ENCODE measurements around the gene RINT1. TPM values are rescaled to one million over a fixed set of nuclear protein-coding genes. Genes with fewer than 3 reads are reported as not detected.

RINT1 gene
- total RNA-seq, 1 donor from 2014 or later = 16.2 TPM

DNA sequence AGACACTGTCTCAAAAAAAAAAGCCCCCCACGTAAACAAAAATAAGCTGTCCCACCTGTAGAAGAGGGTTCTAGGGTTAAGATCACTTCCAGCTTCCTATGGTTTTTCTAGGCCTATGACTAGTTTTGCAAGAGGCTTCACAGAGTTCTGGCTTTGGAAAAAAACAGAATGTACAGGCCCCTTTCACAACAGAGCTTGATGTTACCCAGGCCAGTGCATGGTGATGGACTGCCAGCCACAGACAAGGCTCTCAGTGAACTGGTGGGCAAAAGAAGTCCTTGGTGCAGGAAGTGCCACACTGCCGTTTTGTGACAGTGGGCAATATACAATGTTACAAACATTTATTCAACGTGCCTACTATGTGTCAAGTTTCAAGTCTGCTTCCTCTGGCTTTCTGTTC, 67.5 kb downstream of the RINT1 start:
- DNase-seq (ENCODE audit: low read depth) = no peak

DNA sequence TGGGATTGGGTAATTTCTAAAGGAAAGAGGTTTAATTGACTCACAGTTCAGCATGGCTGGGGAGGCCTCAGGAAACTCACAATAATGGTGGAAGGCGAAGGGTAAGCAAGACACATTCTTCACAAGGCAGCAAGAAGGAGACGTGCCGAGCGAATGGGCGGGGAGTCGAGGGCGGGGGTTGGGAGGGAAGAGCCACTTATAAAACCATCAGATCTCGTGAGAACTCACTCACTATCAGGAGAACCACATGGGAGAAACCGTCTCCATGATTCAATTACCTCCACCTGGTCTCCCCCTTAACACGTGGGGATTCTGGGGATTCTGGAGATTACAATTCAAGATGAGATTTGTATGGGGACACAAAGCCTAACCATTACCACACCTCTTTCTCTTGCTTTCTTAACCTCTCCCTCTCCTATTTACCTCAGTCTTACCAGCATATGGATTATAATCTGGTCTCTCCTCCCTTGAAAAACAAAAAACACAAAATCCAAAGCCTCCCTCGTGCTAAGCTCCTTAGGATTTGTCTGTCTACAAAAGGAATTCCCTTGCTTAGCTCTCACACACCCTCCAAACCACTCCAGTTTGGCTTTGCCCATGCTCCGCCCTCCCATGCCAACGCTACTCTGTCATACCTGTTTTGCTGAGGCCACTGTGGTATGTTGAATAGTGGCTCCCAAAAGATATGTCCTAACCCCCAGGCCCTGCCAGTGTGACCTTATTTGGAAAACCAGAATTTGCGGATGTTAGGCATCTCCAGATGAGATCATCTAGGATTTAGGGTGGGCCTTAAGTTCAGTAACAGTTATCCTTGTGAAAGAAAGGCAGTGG, 68.9 kb downstream of the RINT1 start:
- DNase-seq (ENCODE audit: low read depth) = no peak

DNA sequence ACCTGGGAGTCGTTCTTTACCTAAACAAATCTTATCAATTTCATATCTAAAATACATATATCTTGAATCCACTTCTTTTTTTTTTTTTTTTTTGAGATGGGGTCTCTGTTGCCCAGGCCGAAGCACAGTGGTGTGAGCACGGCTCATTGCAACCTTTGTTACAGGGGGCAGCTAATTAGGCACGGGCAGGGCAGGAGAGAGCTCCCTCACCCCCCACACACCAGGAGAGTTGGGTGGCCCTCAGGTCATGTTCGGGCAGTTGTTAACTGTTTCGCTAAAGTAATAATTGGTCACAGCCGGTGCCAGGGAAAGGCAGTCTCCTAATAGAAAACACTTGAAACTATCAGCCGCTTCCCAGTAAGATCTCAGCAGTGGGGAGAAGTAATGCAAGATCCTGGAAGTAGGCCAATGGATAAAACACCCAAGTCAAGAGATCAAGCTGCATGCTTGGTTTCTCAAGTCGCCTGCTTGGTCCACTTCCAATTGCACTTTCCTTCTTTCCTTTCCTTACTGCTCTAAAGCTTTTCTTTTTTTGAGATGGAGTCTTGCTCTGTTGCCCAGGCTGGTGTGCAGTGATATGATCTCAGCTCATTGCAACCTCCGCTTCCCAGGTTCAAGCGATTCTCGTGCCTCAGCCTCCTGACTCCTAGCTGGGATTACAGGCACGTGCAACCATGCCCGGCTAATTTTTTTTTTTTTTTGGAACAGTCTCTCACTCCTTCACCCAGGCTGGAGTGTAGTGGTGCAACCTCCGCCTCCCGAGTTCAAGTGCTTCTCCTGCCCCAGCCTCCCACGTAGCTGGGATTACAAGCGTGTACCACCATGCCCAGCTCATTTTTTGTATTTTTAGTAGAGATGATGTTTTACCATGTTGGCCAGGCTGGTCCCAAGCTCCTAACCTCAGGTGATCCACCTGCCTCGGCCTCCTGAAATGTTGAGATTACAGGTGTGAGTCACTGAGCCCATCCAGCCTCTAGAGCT, 70.6 kb downstream of the RINT1 start:
- no peak for DNase-seq (ENCODE audit: low read depth)

DNA sequence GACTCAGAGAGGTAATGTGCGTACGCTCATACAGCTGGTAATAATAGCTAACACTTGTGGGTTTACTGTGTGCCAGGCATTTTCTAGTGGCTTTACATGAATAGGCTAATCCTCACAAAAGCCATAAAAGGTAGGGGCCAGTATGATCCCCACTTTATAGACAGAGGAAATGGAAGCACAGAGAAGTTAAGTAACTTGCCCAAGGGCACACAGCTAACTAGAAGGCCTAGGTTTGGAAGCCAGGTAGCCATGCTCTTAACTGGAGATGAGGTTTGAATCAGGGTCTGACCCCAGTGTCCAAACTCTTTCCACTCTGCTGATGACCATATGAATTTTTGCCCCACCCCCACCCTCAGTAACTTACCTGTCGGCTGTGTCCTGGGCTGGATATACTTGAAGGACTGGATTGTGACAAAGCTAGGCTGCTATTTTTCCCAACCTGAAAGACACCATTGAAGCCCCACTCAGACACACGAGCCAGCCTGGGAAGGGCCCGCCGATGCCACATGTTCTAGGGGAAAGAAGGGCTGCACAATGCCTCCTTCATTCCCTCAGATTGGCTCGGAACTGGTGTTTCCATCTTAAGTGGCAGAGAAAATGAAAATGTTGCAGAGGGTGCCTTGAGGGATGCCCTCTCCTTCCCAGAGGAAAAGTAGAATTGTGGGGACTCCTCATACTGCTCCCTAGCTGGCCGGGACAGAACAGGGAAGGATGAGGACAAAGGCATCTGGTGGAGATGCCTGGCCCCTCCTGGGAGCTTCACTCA, 78.3 kb downstream of the RINT1 start:
- no peak for DNase-seq (ENCODE audit: low read depth)

DNA sequence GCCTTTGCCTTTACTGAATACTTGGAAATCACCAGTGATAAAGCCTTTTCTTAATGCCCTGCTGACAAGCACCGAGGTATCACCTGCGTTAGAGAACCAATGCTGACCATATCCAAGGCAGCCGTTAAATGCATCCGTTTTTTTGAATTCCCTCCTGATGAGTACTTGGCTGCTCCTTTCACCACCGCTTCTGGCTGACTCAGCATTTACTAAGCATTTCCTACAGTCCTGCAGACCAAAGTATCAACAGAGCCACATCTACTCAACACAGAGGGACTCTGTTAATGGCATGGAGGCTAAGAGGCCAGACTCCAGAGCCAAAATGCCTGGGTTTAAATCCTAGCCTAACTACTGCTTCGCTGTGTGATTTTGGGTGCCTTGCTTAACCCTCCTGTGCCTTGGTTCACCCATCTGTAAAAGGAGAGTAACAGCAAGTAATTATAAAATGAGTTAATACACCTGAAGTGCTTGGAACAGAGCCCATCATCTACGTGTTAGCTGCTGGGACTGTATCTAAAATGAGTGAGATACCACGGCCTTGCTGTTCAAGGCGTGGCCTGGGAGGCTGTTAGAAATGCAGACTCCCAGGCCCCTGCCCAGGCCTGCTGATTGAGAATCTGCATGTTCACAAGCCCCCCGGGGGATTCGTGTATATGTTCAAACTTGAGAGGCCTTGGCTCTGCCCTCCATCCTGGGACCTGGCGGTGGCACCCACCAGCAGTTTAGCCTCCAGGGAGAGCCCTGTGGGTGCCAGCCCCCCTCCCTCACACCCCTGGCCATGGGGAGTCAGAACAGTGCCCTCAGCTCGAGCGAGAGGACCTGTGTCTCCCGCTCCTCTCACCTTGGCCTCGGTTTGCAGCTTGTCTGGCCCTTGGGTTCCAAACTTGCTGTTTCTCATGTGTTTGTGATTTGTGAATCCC, 80.1 kb downstream of the RINT1 start:
- DNase-seq (ENCODE audit: low read depth) = peak; percentile 19

DNA sequence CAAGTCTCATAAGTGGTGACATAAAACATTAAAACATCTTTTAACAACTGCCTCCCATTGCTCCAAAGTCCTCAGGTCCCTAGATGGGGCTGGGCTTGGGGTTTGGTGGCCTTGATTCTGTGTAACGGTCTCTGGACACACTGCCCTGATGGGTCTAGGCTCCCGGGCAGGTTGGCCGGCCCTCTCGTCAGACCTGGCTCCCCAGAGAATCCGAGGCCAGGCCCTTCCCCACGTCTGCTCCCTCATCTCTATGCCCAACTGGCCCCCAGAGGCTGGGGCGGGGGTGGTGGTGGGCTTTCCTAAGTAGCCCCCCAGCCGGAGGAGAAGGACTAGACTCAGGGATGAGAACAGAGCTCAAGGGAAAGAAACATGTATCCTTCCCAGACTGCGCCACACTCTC, 80.8 kb downstream of the RINT1 start:
- DNase-seq (ENCODE audit: low read depth) = no peak

DNA sequence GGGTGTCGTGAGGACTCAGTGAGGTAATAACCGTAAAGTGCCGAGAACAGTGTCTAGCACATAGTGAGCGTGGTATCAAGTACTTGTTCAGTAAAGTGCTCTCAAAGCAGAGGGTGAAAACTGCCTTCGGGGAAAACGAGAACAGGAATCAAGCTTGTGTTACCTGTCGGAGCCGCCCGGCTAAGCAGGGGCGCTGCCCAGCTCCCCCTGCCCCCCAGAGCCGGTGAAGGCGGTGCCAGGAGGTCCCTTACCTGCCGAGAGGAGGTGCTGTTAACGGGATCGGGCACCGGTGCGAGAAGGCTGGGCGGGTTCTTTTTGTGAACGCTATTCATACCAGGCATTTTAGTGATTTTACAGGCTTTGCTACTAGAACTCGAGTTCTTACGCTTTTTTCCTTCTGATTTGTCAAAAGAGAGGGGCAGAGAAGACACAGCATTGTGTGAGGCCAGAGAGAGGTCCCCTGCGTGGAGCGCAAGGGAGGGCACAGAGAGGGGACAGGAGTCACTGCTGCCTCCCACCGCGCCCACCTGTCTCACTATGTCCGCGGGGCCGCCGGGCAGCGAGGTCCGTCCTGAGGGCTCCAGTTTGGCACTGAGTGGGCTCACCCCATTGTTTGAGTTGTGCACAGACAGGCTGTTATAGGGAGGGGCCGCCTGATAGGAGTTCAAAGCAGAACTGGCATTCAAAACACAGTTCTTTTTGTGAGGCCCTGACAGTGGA, 81.8 kb downstream of the RINT1 start:
- DNase-seq (ENCODE audit: low read depth) = no peak

DNA sequence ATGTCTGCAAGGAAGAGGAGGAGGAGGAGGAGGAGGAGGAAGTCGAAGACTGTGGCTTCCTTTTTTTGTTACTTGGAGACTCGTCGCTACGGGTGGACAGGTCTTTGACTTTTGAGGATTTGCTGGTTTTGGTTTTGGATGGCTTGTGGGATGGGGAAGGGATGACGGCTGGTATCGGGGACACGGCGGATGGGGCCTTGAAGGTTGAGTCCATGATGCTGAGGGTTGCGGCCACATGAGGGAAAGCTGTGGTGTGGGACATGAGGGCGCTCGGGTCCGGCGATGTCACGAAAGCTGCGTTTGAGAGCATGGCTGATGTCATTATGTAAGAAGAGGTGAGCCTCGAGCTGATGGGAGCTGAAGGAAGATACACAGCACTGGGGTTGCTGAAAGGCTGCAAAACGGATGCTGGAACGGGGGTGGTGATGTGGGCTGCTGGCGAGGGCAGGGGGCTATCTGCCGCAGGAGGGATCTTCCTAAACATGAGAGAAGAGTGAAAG, 82.4 kb downstream of the RINT1 start:
- DNase-seq (ENCODE audit: low read depth) = no peak

Other genes starting within 250 kb of the RINT1 start
- gene SRPK2, start 143.3 kb upstream of the RINT1 start, total RNA-seq = 42.4 and 79.5 TPM in 2 replicates
- 23.5 and 30.6 TPM in 2 replicates for gene PUS7, start 9.9 kb upstream of the RINT1 start, total RNA-seq
- 0.35 TPM in 1 of 2 replicates, not detected in the other for gene EFCAB10, start 49.3 kb downstream of the RINT1 start, total RNA-seq

All from renal cortical epithelial cell (primary cell).